GM18520 (cell line): ENCODE results near the gene PLEKHA6.

ENCODE experiments used
- ATAC-seq: cut with Tn5 transposase; IDR thresholded peaks from one replicate; pipeline ENCODE4 v1.9.1; 2021; ENCODE audit not compliant: unreplicated experiment

The PLEKHA6 gene

GRCh38 chr1:204219971-204220616 is 139.6 kb downstream of the PLEKHA6 start:
- ATAC-seq, result no peak

GRCh38 chr1:204218552-204218951 is 141.2 kb downstream of the PLEKHA6 start:
- no peak for ATAC-seq

- no peak for ATAC-seq
Observed at GRCh38 chr1:204217648-204218000, 142.1 kb downstream of the PLEKHA6 start.

GRCh38 chr1:204216880-204217647 is 142.7 kb downstream of the PLEKHA6 start:
- no peak for ATAC-seq

- no peak for ATAC-seq
Observed at GRCh38 chr1:204216236-204216635, 143.5 kb downstream of the PLEKHA6 start.

GRCh38 chr1:204213668-204214662 is 145.8 kb downstream of the PLEKHA6 start, which contains the start of gene GOLT1A:
Gene GOLT1A, minus strand, starts transcription at chr1:204213988. Its CDS starts 82 bp downstream, at chr1:204213906.
- ATAC-seq, result no peak

- ATAC-seq, result no peak
Observed at GRCh38 chr1:204212715-204213114, 147.0 kb downstream of the PLEKHA6 start.

GRCh38 chr1:204211046-204211445 is 148.7 kb downstream of the PLEKHA6 start:
- no peak for ATAC-seq

- ATAC-seq, result no peak
Observed at GRCh38 chr1:204207136-204207616, 152.6 kb downstream of the PLEKHA6 start.

- ATAC-seq, result no peak
Observed at GRCh38 chr1:204206121-204206520, 153.6 kb downstream of the PLEKHA6 start.

GRCh38 chr1:204205486-204205885 is 154.2 kb downstream of the PLEKHA6 start:
- ATAC-seq, result no peak

GRCh38 chr1:204204944-204205343 is 154.8 kb downstream of the PLEKHA6 start:
- ATAC-seq, result no peak

GRCh38 chr1:204203206-204203767 is 156.4 kb downstream of the PLEKHA6 start:
- ATAC-seq, result no peak

GRCh38 chr1:204202481-204202880 is 157.2 kb downstream of the PLEKHA6 start:
- ATAC-seq, result no peak

GRCh38 chr1:204201348-204202040 is 158.2 kb downstream of the PLEKHA6 start:
- no peak for ATAC-seq

- ATAC-seq, result no peak
Observed at GRCh38 chr1:204199579-204199978, 160.2 kb downstream of the PLEKHA6 start.

- no peak for ATAC-seq
Observed at GRCh38 chr1:204198348-204199340, 161.1 kb downstream of the PLEKHA6 start.

GRCh38 chr1:204197068-204197467 is 162.7 kb downstream of the PLEKHA6 start:
- no peak for ATAC-seq
